GM23338 (cell line): ENCODE data around the gene ITGA4. TPM values are rescaled to one million over a fixed set of nuclear protein-coding genes. Genes with fewer than 3 reads are reported as not detected.

Source experiments
- ATAC-seq: fragments of 200-7000 bp; cut with Tn5 transposase; 3 replicates; pipeline ENCODE4 v1.9.1; 2020
- DNase-seq: peaks from one replicate; pipeline ENCODE4 v3.0.0-alpha.2; 2015; ENCODE audit warnings: low spot score
- H2AFZ ChIP-seq: fragments of 200-600 bp; sonication (generic); 2 replicates; pipeline ENCODE4 v1.8.0; 2016; ENCODE audit warnings: antibody characterized with exemption, mild to moderate bottlenecking, moderate library complexity
- H3F3A ChIP-seq: fragments of 200-600 bp; sonication (generic); replicated peaks from 2 replicates; pipeline ENCODE4 v1.8.0; 2017; ENCODE audit warnings: antibody characterized with exemption, mixed run types, low read depth
- H3K27ac ChIP-seq: fragments of 200-600 bp; sonication (generic); 2 replicates; pipeline ENCODE4 v1.6.1; 2016; ENCODE audit warnings: low read depth
- H3K27me3 ChIP-seq: fragments of 200-600 bp; sonication (generic); 2 replicates; pipeline ENCODE4 v1.8.0; 2016; ENCODE audit warnings: mild to moderate bottlenecking, mixed run types, moderate library complexity; ENCODE audit not compliant: insufficient read depth
- H3K36me3 ChIP-seq: fragments of 200-600 bp; sonication (generic); 2 replicates; pipeline ENCODE4 v1.8.0; 2016; ENCODE audit warnings: mild to moderate bottlenecking; ENCODE audit not compliant: insufficient read depth
- H3K4me1 ChIP-seq: fragments of 200-600 bp; sonication (generic); 2 replicates; pipeline ENCODE4 v1.8.0; 2016; ENCODE audit warnings: mild to moderate bottlenecking, moderate library complexity; ENCODE audit not compliant: insufficient read depth
- H3K4me2 ChIP-seq: fragments of 200-600 bp; sonication (generic); 2 replicates; pipeline ENCODE4 v1.7.1; 2017; ENCODE audit warnings: mixed run types
- H3K4me3 ChIP-seq: fragments of 200-600 bp; sonication (generic); 2 replicates; pipeline ENCODE4 v1.6.1; 2016; ENCODE audit warnings: mixed run types
- H3K79me2 ChIP-seq: fragments of 200-600 bp; sonication (generic); replicated peaks from 2 replicates; pipeline ENCODE4 v1.8.0; 2017; ENCODE audit warnings: mild to moderate bottlenecking; ENCODE audit not compliant: insufficient read depth
- H3K9me2 ChIP-seq: fragments of 200-600 bp; sonication (generic); 2 replicates; pipeline ENCODE4 v1.8.0; 2017; ENCODE audit not compliant: insufficient read depth
- H4K20me1 ChIP-seq: fragments of 200-600 bp; sonication (generic); replicated peaks from 2 replicates; pipeline ENCODE4 v1.8.0; 2017; ENCODE audit warnings: mild to moderate bottlenecking; ENCODE audit not compliant: insufficient read depth
- H3K27ac Mint-ChIP-seq: 2 replicates; pipeline ENCODE4 v1.8.0; 2020; ENCODE audit warnings: inconsistent platforms, mild to moderate bottlenecking, moderate library complexity, mixed read lengths
- H3K27me3 Mint-ChIP-seq: 3 replicates; pipeline ENCODE4 v1.8.0; 2022; ENCODE audit warnings: low read depth, mild to moderate bottlenecking, moderate library complexity, mixed read lengths, inconsistent platforms; ENCODE audit not compliant: insufficient read depth, poor library complexity
- H3K36me3 Mint-ChIP-seq: 3 replicates; pipeline ENCODE4 v1.8.0; 2021; ENCODE audit warnings: low read depth, mild to moderate bottlenecking, inconsistent platforms, moderate library complexity, mixed read lengths
- H3K4me1 Mint-ChIP-seq: 3 replicates; pipeline ENCODE4 v1.8.0; 2020; ENCODE audit warnings: mild to moderate bottlenecking, inconsistent platforms, mixed read lengths
- H3K4me3 Mint-ChIP-seq: 3 replicates; pipeline ENCODE4 v1.8.0; 2021; ENCODE audit warnings: moderate library complexity, mild to moderate bottlenecking, inconsistent platforms, mixed read lengths
- H3K9me3 Mint-ChIP-seq: 3 replicates; pipeline ENCODE4 v1.8.0; 2020; ENCODE audit warnings: moderate library complexity, mild to moderate bottlenecking, inconsistent platforms, mixed read lengths
- CREB1 ChIP-seq: fragments of 250-450 bp; sonication (Bioruptor Pico); IDR thresholded peaks from 2 replicates; pipeline ENCODE4 v1.5.0; 2020; ENCODE audit warnings: low read depth, mild to moderate bottlenecking, moderate library complexity
- EZH2 ChIP-seq: fragments of 200-600 bp; sonication (generic); IDR thresholded peaks from one replicate; pipeline ENCODE4 v1.8.0; 2017; ENCODE audit warnings: antibody characterized with exemption, mild to moderate bottlenecking, low read depth; ENCODE audit not compliant: unreplicated experiment
- EZH2phosphoT487 ChIP-seq: fragments of 200-600 bp; sonication (generic); IDR thresholded peaks from one replicate; pipeline ENCODE4 v1.8.1; 2018; ENCODE audit warnings: antibody characterized with exemption; ENCODE audit not compliant: unreplicated experiment
- JUNB ChIP-seq: IDR thresholded peaks from one replicate; pipeline ENCODE4 v1.6.1; 2016; ENCODE audit warnings: antibody characterized with exemption; ENCODE audit not compliant: unreplicated experiment
- NANOG ChIP-seq: IDR thresholded peaks from 2 replicates; pipeline ENCODE4 v1.6.1; 2016; ENCODE audit warnings: antibody characterized with exemption, borderline replicate concordance
- POLR2AphosphoS5 ChIP-seq: IDR thresholded peaks from 2 replicates; pipeline ENCODE4 v1.6.1; 2016; ENCODE audit warnings: antibody characterized with exemption, low read depth
- STAT1 ChIP-seq: IDR thresholded peaks from one replicate; pipeline ENCODE4 v1.6.1; 2016; ENCODE audit warnings: antibody characterized with exemption; ENCODE audit not compliant: unreplicated experiment
- ZNF114 ChIP-seq: fragments of 250-450 bp; sonication (Bioruptor Pico); IDR thresholded peaks from 2 replicates; pipeline ENCODE4 v1.5.0; 2020; ENCODE audit warnings: mild to moderate bottlenecking, moderate library complexity
- ZNF331 ChIP-seq: fragments of 250-450 bp; sonication (Bioruptor Pico); IDR thresholded peaks from 2 replicates; pipeline ENCODE4 v1.5.0; 2020; ENCODE audit warnings: low read depth, mild to moderate bottlenecking, moderate library complexity
- polyA plus RNA-seq: library from polyadenylated mRNA; unstranded; fragments of >200 nt; fragmentation: Nextera tagmentation; extraction: Ambion mirVana; gene quantifications from 2 replicates; pipeline ENCODE4 v1.2.1, GENCODE V29; 2016
- total RNA-seq: library from RNA; depleted of rRNA; stranded (reverse); fragments of >200 nt; shearing (Covaris generic); gene quantifications from 2 replicates; pipeline ENCODE4 v1.2.3, GENCODE V29; 2014
- TF ChIP-seq, protein P1 (sequence below): IDR thresholded peaks from 2 replicates; pipeline ENCODE4 v1.6.1; 2016; ENCODE audit warnings: antibody characterized with exemption
- TF ChIP-seq, protein P2 (sequence below): fragments of 250-450 bp; sonication (Bioruptor Pico); IDR thresholded peaks from 2 replicates; pipeline ENCODE4 v1.5.0; 2020; ENCODE audit warnings: mild to moderate bottlenecking, moderate library complexity
- TF ChIP-seq, protein P3 (sequence below): IDR thresholded peaks from one replicate; pipeline ENCODE4 v1.6.1; 2018; ENCODE audit warnings: antibody characterized with exemption; ENCODE audit not compliant: unreplicated experiment

The ITGA4 gene
- total and polyA plus RNA-seq, 2 experiments from 2014 or later: 1.2 to 4.6 TPM

DNA sequence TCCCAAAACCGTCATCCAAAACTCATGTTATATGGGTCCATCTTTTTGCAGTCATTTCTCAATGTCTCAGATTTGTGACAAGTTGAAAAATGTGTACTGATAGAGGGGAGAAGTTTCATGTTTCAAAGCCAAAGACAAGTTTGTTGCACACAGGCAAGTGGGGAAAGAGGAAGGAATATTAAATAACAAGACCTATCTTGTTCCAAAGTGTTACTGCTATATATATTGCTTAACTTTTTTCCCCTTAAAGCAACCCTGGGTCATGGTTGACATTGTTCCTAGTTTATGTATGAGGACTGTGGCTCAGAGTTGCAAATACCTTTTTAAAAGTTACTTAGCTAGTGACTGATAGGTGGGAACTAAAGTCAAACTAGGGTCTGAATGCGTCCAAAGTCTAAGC is 1.7 kb downstream of the ITGA4 start:
- H3F3A ChIP-seq: no peaks in the 10 kb centered on the region
- H3K27ac ChIP-seq: no peak overlapping the region
- no peak overlapping the region for H2AFZ ChIP-seq
- no peaks in the 10 kb centered on the region for H3K36me3 Mint-ChIP-seq
- H3K36me3 ChIP-seq: no peaks in the 10 kb centered on the region
- H3K4me1 Mint-ChIP-seq: peaks cover 11% of the 10 kb centered on the region; the same call in 2 of the 3 replicates
- H3K9me2 ChIP-seq: no peaks in the 10 kb centered on the region
- ATAC-seq (no peak), DNase-seq (no peak)
- no peaks in the 10 kb centered on the region; the same call in 1 of the 2 replicates for H3K4me1 ChIP-seq
- H3K27me3 ChIP-seq: peaks cover 58% of the 10 kb centered on the region
- H3K4me2 ChIP-seq: no peak overlapping the region
- H3K4me3 ChIP-seq: no peak overlapping the region
- TF ChIP-seq STAT1 (no peak), ZNF331 (CRISPR knock-in tag) (no peak), JUNB (no peak), POLR2AphosphoS5 (no peak), CREB1 (no peak), EZH2phosphoT487 (no peak), NANOG (no peak), EZH2 (no peak), ZNF114 (no peak)
- TF ChIP-seq, protein P1, sequence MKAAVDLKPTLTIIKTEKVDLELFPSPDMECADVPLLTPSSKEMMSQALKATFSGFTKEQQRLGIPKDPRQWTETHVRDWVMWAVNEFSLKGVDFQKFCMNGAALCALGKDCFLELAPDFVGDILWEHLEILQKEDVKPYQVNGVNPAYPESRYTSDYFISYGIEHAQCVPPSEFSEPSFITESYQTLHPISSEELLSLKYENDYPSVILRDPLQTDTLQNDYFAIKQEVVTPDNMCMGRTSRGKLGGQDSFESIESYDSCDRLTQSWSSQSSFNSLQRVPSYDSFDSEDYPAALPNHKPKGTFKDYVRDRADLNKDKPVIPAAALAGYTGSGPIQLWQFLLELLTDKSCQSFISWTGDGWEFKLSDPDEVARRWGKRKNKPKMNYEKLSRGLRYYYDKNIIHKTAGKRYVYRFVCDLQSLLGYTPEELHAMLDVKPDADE: no peak
- TF ChIP-seq, protein P2, sequence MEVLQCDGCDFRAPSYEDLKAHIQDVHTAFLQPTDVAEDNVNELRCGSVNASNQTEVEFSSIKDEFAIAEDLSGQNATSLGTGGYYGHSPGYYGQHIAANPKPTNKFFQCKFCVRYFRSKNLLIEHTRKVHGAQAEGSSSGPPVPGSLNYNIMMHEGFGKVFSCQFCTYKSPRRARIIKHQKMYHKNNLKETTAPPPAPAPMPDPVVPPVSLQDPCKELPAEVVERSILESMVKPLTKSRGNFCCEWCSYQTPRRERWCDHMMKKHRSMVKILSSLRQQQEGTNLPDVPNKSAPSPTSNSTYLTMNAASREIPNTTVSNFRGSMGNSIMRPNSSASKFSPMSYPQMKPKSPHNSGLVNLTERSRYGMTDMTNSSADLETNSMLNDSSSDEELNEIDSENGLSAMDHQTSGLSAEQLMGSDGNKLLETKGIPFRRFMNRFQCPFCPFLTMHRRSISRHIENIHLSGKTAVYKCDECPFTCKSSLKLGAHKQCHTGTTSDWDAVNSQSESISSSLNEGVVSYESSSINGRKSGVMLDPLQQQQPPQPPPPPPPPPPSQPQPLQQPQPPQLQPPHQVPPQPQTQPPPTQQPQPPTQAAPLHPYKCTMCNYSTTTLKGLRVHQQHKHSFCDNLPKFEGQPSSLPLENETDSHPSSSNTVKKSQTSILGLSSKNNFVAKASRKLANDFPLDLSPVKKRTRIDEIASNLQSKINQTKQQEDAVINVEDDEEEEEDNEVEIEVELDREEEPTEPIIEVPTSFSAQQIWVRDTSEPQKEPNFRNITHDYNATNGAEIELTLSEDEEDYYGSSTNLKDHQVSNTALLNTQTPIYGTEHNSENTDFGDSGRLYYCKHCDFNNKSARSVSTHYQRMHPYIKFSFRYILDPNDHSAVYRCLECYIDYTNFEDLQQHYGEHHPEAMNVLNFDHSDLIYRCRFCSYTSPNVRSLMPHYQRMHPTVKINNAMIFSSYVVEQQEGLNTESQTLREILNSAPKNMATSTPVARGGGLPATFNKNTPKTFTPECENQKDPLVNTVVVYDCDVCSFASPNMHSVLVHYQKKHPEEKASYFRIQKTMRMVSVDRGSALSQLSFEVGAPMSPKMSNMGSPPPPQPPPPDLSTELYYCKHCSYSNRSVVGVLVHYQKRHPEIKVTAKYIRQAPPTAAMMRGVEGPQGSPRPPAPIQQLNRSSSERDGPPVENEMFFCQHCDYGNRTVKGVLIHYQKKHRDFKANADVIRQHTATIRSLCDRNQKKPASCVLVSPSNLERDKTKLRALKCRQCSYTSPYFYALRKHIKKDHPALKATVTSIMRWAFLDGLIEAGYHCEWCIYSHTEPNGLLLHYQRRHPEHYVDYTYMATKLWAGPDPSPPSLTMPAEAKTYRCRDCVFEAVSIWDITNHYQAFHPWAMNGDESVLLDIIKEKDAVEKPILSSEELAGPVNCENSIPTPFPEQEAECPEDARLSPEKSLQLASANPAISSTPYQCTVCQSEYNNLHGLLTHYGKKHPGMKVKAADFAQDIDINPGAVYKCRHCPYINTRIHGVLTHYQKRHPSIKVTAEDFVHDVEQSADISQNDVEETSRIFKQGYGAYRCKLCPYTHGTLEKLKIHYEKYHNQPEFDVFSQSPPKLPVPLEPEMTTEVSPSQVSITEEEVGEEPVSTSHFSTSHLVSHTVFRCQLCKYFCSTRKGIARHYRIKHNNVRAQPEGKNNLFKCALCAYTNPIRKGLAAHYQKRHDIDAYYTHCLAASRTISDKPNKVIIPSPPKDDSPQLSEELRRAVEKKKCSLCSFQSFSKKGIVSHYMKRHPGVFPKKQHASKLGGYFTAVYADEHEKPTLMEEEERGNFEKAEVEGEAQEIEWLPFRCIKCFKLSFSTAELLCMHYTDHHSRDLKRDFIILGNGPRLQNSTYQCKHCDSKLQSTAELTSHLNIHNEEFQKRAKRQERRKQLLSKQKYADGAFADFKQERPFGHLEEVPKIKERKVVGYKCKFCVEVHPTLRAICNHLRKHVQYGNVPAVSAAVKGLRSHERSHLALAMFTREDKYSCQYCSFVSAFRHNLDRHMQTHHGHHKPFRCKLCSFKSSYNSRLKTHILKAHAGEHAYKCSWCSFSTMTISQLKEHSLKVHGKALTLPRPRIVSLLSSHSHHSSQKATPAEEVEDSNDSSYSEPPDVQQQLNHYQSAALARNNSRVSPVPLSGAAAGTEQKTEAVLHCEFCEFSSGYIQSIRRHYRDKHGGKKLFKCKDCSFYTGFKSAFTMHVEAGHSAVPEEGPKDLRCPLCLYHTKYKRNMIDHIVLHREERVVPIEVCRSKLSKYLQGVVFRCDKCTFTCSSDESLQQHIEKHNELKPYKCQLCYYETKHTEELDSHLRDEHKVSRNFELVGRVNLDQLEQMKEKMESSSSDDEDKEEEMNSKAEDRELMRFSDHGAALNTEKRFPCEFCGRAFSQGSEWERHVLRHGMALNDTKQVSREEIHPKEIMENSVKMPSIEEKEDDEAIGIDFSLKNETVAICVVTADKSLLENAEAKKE (CRISPR knock-in tag): no peak
- TF ChIP-seq, protein P3, sequence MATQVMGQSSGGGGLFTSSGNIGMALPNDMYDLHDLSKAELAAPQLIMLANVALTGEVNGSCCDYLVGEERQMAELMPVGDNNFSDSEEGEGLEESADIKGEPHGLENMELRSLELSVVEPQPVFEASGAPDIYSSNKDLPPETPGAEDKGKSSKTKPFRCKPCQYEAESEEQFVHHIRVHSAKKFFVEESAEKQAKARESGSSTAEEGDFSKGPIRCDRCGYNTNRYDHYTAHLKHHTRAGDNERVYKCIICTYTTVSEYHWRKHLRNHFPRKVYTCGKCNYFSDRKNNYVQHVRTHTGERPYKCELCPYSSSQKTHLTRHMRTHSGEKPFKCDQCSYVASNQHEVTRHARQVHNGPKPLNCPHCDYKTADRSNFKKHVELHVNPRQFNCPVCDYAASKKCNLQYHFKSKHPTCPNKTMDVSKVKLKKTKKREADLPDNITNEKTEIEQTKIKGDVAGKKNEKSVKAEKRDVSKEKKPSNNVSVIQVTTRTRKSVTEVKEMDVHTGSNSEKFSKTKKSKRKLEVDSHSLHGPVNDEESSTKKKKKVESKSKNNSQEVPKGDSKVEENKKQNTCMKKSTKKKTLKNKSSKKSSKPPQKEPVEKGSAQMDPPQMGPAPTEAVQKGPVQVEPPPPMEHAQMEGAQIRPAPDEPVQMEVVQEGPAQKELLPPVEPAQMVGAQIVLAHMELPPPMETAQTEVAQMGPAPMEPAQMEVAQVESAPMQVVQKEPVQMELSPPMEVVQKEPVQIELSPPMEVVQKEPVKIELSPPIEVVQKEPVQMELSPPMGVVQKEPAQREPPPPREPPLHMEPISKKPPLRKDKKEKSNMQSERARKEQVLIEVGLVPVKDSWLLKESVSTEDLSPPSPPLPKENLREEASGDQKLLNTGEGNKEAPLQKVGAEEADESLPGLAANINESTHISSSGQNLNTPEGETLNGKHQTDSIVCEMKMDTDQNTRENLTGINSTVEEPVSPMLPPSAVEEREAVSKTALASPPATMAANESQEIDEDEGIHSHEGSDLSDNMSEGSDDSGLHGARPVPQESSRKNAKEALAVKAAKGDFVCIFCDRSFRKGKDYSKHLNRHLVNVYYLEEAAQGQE: no peak
- H4K20me1 ChIP-seq: peaks cover 7% of the 10 kb centered on the region; the same call in 1 of the 2 replicates
- H3K27me3 Mint-ChIP-seq: peaks cover 30% of the 10 kb centered on the region
- H3K9me3 Mint-ChIP-seq: no peaks in the 10 kb centered on the region
- no peak overlapping the region for H3K27ac Mint-ChIP-seq
- no peaks in the 10 kb centered on the region for H3K79me2 ChIP-seq
- H3K4me3 Mint-ChIP-seq: no peak overlapping the region
